Measurements from ENCODE around the gene PPFIBP2.

PPFIBP2 gene

GRCh38 chr11:7591987-7592386 lies 78.2 kb downstream of the PPFIBP2 start:
- no peak for TF ChIP-seq CTCF (IDR thresholded peaks at IDR 0.05; ENCODE audit: low read depth, low read length, missing control alignments)
- DNase-seq (ENCODE audit: extremely low read depth, low read depth), result no peak
- no peak overlapping the region for H3K4me3 ChIP-seq (replicated peaks; ENCODE audit: low read depth, low read length)

DNA sequence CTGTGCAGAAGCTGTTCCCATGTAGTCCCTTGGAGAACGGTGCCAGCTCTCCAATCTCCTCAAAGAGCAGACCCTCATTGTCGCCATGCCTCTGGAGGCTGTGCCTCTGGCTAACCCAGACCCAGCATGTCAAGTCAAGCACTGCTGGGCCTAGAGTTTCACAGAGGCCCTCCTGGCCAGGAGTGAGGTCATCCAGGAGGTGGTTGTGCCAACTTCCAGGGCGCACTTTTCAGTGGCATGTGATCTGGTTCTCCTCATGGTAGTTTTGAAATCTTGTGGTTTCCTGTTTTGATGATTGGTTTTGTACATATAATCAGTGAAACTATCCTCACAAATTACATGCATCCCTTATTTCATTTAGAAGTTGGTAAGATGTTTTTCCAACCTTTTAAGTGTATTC lies 78.9 kb downstream of the PPFIBP2 start:
- DNase-seq (ENCODE audit: extremely low read depth, low read depth), result no peak
- TF ChIP-seq CTCF (IDR thresholded peaks at IDR 0.05; ENCODE audit: low read depth, low read length, missing control alignments), result no peak
- H3K4me3 ChIP-seq (replicated peaks; ENCODE audit: low read depth, low read length), result no peak overlapping the region

GRCh38 chr11:7593481-7593880 lies 79.7 kb downstream of the PPFIBP2 start:
- H3K4me3 ChIP-seq (replicated peaks; ENCODE audit: low read depth, low read length), result no peak overlapping the region
- no peak for DNase-seq (ENCODE audit: extremely low read depth, low read depth)
- TF ChIP-seq CTCF (IDR thresholded peaks at IDR 0.05; ENCODE audit: low read depth, low read length, missing control alignments), result no peak

DNA sequence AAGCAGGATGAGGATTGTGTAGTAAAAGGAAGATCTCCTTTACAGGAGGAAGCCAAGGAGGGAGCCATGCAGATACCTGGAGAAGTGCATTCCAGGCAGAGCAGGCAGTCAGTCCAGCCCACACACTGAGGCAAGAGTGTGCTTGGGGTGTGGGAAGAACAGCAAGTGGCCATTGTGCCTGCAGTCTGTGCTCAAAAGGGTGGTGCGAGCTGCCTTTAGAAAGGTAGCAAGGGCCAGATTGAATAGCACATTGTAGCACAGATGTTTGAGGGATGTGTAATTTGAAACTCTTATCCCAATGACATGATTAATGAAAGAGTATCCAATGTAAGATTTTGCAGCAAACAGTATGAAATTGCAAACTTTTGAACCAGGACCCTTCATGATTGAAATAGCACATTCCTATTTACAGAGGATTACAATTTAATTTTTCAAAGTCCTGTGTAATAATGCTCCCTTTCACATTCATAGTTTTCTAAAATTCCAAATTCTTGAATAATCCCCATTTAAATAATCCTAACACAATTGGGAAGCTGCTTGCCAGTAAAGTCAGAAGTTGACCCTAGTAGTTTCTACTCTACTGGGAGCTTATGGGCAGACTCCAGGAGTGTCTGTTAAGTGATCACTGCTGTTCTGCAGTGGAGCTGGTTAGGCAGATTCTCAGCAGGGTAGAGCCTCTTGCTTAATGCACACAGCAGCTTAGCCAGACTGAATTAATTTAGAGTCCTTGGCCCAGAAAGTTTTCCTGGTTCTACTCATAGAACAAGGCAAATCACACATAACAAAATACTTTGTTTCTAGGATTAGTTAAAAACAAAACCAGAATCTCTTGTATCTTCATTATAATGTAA lies 81.4 kb downstream of the PPFIBP2 start:
- no peak for TF ChIP-seq CTCF (IDR thresholded peaks at IDR 0.05; ENCODE audit: low read depth, low read length, missing control alignments)
- DNase-seq (ENCODE audit: extremely low read depth, low read depth), result no peak
- H3K4me3 ChIP-seq (replicated peaks; ENCODE audit: low read depth, low read length), result no peak overlapping the region

DNA sequence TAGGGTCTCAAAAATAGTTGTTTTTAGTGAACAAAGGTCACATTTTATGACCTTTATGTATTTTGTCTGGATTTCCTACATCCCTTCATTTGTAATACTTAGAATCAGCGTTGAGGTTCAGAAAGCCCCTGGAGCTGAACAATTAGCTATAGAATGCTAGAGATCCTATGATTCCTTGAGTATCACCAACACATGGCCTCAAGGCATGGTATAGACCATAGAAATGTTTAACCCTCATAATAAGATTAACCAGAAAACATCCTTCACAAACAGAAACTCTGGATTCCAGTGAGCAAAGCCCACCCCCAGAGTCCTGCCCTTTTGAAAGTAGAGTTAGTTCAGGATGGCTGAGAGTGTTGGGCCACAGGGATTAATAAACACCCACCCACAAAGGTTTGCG lies 82.2 kb downstream of the PPFIBP2 start:
- H3K4me3 ChIP-seq (replicated peaks; ENCODE audit: low read depth, low read length), result no peak overlapping the region
- DNase-seq (ENCODE audit: extremely low read depth, low read depth), result no peak
- TF ChIP-seq CTCF (IDR thresholded peaks at IDR 0.05; ENCODE audit: low read depth, low read length, missing control alignments), result no peak

GRCh38 chr11:7596975-7597391 lies 83.2 kb downstream of the PPFIBP2 start:
- DNase-seq (ENCODE audit: extremely low read depth, low read depth), result no peak
- TF ChIP-seq CTCF (IDR thresholded peaks at IDR 0.05; ENCODE audit: low read depth, low read length, missing control alignments), result no peak
- H3K4me3 ChIP-seq (replicated peaks; ENCODE audit: low read depth, low read length), result no peak overlapping the region

All from HFF-Myc (cell line).